Esophagus muscularis mucosa (tissue), 3 donors: ENCODE results near the gene CEP112.

Experiments
- EP300 ChIP-seq: sonication (generic); formaldehyde crosslinking; IDR thresholded peaks from one replicate; pipeline ENCODE4 v1.6.1; 2017; ENCODE audit warnings: antibody characterized with exemption
- TF ChIP-seq, protein P1 (sequence below), 3 experiments: fragments of 200-600 bp in 2 of 3; fragments of 450-650 bp in 1 of 3; sonication (generic) in 2 of 3; IDR thresholded peaks; one replicate each; pipeline ENCODE4 v1.5.1; 2017 to 2019; ENCODE audit warnings: antibody characterized with exemption in 3 of 3, mild to moderate bottlenecking in 2 of 3, moderate library complexity in 1 of 3

DNA sequence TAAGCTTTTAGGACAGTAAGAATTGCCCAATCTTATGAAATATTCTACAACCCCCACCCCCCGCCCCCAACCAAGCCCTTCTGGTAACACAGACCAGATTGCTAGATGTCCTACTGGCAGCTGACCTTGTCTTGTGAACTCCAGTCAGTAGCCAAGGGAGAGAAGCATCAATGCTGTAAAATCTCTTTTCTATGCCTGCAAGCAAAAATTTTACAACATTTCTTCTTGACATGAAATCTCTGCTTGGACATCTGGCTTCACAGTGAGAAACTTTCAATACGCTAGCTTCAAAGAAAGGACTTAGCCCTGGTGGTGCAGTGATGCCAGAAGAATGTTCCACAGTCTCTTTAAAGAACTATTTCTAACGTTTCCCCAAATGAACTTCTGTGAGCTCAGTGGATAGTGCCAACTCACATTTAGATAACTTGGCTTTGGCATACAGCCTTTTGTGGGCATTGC is 461.2 kb downstream of the CEP112 start:
- TF ChIP-seq EP300 = no peak
- TF ChIP-seq, protein P1, sequence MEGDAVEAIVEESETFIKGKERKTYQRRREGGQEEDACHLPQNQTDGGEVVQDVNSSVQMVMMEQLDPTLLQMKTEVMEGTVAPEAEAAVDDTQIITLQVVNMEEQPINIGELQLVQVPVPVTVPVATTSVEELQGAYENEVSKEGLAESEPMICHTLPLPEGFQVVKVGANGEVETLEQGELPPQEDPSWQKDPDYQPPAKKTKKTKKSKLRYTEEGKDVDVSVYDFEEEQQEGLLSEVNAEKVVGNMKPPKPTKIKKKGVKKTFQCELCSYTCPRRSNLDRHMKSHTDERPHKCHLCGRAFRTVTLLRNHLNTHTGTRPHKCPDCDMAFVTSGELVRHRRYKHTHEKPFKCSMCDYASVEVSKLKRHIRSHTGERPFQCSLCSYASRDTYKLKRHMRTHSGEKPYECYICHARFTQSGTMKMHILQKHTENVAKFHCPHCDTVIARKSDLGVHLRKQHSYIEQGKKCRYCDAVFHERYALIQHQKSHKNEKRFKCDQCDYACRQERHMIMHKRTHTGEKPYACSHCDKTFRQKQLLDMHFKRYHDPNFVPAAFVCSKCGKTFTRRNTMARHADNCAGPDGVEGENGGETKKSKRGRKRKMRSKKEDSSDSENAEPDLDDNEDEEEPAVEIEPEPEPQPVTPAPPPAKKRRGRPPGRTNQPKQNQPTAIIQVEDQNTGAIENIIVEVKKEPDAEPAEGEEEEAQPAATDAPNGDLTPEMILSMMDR (IDR thresholded peaks at IDR 0.05) = no peak
